LNCAP (cell line): ENCODE data around the gene JADE3.

ENCODE experiments used
- CTCF ChIP-seq: fragments of 450-650 bp; IDR thresholded peaks from 2 replicates; pipeline ENCODE4 v1.5.1; 2017; ENCODE audit warnings: mild to moderate bottlenecking

JADE3 gene

DNA sequence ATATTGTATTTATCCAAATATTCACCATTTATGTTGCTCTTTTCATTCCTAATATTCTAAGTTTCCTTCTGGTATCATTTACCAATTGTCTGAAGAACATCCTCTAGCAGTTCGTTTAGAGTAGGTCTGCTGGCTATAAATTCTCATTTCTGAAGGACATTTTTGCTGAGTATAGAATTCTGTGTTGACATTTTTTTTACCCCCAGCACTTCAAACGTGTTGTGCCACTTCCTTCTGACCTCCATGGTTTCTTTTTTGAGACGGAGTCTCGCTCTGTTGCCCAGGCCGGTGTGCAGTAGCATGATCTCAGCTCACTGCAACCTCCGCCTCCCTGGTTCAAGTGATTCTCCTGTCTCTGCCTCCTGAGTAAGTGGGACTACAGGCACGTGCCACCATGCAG, 26.4 kb downstream of the JADE3 start:
- TF ChIP-seq CTCF, result no peak

DNA sequence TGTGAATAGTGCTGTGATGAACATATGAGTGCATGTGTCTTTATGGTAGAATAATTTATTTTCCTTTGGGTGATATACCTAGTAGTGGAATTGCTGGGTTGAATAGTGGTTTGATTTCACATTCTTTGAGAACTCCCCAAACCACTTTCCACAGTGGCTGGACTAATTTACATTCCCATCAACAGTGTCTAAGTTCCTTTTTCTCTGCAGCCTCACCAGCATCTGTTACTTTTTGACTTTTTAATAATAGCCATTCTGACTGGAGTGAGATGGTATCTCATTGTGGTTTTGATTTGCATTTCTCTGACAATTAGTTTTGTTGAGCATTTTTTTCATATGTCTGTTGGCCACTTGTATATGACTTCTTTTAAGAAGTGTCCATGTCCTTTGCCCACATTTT, 29.1 kb downstream of the JADE3 start:
- no peak for TF ChIP-seq CTCF

DNA sequence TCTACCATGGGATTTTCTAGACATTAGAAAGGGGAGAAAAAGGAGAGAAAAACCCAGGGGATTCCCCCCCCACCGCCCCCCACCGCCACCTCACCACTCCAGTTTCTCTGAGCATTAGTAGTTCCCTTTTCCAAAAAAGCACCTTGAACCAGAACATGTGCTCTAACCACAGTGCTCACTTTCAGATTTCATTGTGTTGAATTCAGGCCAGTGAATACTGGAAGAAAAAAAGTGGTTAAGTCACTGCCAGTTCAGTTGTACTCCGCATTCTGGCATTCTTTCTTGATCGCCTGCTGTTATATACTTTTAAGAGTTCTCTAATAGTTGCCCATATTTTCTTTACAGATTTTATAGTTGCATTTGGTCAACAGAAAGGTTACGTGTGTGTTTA, 40.9 kb downstream of the JADE3 start:
- no peak for TF ChIP-seq CTCF

DNA sequence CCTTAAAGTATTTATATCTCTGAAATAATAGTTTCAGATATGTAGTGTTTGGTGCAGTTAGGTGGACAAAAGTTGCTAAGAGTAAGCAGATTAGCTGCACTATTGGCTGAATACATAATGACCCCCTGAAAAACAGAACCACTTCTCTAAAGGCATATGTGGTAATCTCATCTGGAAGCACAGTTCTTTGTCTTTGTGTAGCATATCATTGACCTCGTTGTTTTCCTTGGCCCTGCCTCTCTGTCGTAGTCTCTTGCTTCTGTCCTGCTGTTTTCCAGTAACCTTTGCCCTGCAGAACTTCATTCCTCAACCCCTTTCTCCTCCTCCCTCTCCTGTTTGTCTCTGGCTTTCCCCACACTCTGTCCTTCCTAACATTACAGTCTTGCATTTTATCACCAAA, 41.4 kb downstream of the JADE3 start:
- no peak for TF ChIP-seq CTCF

DNA sequence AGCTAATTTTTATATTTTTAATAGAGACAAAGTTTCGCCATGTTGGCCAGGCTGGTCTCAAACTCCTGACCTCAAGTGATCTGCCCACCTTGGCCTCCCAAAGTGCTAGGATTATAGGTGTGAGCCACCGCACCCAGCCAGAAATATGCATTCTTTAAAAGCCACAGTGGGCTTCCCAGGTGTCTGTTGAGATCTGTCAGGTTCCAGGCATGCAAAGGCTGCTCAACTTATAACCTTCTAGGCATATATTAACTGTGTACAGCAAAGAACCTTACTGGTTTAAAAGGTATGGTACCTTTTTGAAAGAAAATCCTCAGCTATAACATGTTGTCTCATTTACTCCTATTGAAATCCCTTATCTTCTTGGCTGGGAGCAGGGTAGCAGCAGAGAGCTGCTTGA, 42.5 kb downstream of the JADE3 start:
- TF ChIP-seq CTCF, result no peak

DNA sequence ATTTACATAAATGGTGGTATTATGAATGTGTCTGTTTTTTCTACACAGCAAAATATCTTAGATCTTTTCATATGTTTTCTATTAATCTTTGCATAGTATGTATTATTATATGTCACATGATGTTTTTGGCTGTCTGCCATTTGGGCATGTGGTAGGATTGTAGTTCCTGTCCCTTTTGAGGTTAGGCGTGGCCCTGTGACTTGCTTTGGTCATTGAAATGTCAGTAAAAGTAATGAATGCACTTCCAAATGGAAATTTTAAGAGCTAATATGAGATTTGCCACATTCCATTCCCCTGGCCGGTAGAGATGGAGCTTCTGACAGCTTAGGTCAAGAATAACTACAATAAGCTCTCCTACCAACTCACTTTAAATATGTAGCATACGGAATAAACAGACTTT, 45.1 kb downstream of the JADE3 start:
- TF ChIP-seq CTCF, result no peak

GRCh38 chrX:46959101-46959500, 46.9 kb downstream of the JADE3 start:
- TF ChIP-seq CTCF, result no peak

GRCh38 chrX:46959985-46960700, 47.9 kb downstream of the JADE3 start:
- TF ChIP-seq CTCF, result no peak
